Ureter (tissue), 1 donor: ENCODE measurements around the gene STIP1. TPM values are rescaled to one million over a fixed set of nuclear protein-coding genes. Genes with fewer than 3 reads are reported as not detected.

Experiments
- DNase-seq: peaks from one replicate; pipeline ENCODE4 v3.0.0-alpha.2; 2020; ENCODE audit warnings: low spot score
- total RNA-seq: library from RNA; stranded (reverse); gene quantifications from one replicate; pipeline ENCODE4 v1.2.4, GENCODE V29; 2023
- donor health status: DM: yes; HTN: yes; CAD: no.

STIP1 gene
- total RNA-seq = 119 TPM

DNA sequence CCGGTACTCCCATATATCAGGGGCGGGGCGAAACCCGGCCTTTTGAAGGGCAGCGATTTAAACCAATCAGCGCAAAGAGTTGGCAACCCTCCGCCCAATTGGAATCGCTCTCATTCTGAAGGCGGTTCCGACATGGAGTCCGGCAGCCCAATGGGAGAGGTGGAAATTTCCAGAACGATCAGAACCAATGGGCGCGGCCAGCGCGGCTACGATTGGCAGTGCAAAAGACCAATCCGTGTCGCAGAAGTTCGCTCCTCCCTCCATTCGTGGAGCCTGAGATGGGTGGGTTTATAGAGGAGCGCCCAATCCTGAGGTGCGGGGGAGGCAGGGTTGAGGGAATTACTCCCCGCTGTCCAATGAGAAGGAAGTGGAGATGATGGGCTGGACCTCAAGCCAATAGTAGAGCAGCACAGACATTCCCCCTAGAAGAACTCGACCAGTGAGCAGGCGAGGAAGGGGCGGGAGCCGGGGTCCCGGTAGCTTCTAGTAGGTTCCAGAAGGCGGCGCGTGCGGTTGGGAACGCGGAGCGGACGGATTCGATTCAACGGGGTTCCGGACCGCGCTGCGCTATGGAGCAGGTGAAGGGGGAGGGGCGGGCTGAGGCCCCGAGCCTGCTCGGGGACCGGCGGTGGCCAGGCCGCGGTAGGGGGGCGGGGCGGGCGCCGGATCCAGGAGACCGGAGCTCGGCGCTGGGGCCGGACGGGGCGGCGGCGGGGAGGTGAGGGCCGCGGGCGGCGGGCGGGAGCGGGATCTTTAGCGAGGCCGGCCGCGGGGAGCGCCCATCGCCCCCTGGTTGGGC, at the start of gene STIP1:
Gene STIP1, plus strand, starts transcription at position 479 of the 799 bp plus-strand sequence. Its CDS starts 91 bp downstream, at position 570.
- peak; percentile 100 for DNase-seq

DNA sequence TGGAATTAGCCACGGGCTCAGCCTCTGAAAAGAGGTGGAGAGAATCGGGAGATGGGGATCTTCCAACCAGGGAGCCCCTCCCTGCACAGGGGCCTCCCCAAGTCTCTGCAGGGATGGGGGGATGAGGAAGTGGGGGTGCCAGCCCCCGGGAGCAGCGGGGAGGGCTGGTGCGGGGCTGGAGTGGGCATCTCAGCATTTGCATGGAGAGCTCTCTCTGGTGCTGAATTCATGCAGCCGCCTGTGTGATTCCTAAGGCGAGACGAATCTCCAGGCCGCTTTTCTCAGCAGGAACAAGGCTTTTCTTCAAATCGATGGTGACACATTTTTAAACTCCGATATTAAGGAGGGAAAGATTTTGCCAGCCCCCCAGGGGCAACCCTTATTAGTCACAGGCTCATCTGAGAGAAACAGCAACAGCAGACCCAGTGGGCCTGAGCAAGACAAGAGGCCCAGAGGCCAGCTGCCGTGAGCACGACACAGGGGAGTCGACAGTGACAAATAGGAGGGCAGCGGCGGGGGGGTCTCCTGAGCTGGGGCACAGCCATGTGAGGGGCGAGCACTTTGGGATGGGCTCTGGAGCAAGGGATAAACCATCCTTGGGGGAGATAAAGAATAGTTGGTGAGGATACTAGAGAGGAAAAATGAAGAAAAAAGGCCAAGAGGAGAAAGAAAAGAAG, 49.1 kb upstream of the STIP1 start:
- no peak for DNase-seq

DNA sequence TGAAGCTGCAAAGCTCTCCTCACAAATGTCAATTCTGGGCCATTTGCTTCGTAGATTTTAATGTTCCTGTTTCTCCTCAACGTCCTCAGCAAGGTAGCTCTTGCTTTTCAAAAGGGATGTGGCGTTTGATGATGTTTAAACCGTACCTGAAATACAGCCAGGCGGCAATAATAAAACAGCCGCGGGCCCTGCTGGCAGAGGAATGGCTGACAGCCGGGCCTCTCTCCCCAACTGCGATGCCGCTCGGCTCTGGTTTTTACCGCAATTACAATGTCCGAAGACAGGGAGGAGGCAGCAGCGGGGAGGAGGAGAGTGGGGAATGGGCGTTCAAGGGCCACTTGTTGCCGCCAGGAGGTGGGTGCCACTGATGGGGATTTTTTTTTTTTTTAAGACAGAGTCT, 47.6 kb upstream of the STIP1 start:
- DNase-seq = no peak

- DNase-seq = no peak
These were observed 46.9 kb upstream of the STIP1 start for GRCh38 chr11:64139049-64139448.

GRCh38 chr11:64140082-64140481, 45.9 kb upstream of the STIP1 start:
- DNase-seq = no peak

- no peak for DNase-seq
These were observed 44.7 kb upstream of the STIP1 start for GRCh38 chr11:64141081-64141783.

- no peak for DNase-seq
These were observed 41.1 kb upstream of the STIP1 start for GRCh38 chr11:64144587-64145472.

DNA sequence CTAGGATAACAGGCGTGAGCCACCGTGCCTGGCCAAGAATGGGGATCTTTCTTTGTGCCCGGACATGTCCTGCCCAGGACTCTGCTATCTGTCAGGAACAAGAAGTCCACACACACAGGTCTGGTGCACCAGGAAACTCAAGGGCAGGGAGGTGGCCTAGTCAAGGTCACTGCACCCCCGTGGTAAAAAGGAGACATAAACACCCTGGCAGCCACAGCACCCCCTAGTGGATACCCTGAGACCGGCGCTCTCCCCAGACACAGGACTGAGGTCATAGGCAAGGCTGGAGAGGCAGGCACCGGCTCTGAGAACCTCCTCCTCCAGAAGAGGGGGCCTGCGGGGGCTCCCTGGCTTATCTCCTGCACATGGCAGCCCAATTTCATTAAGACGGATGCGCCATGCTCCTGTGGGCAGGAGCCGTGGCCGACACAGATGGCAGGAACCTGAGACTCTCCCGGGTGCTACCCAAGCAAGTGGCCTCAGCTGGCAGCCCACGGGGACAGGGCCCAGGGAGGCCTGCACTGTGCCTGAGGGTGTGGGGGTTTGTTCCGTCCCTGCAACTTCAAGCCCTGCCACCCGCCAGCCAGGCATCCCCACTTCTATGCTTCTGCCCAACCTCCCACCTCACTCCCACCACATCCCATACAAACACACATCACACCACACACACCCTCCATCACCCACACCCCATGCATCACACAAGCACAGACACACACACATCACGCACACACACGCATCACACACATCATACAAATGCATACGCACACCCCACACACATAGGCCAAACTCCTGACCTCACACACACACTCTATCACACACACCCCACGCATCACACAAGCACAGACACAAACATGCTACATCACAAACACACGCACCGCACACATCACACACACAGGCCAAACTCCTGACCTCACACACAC, 39.7 kb upstream of the STIP1 start:
- DNase-seq = no peak

DNA sequence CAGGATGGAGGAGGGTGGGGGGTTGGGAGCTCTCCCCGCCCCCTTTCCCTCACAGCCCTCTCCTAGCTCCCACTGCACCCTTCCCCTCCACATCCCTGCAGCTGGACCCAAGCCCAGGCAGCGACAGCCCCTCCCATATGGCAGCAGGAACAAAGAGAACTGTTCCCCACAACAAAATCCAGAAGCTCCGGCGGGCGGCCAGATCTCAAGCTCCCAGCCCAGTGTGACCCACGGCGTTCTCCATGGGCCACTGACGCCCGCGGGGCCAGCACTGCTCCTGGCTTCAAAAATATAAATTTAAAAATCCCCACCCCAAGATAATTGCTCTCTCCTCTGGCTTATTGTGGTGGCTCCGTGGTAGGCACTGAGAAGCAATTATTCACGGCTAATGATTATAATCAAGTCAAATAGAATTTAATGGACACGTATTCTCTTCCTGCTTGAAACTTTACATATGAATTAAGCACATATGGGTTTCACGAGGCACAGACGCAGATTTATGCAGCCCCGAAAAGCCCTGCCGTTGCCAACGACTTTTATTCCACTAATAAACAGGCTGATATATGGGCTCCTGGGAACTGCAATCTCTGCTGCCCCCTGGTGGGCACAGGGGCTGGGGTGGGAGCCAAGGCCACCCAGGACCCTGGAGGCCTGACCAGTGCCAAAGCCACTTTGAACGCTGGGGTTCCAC, 37.6 kb upstream of the STIP1 start:
- DNase-seq = peak; percentile 81

GRCh38 chr11:64148917-64149617, 36.9 kb upstream of the STIP1 start:
- DNase-seq = no peak

DNA sequence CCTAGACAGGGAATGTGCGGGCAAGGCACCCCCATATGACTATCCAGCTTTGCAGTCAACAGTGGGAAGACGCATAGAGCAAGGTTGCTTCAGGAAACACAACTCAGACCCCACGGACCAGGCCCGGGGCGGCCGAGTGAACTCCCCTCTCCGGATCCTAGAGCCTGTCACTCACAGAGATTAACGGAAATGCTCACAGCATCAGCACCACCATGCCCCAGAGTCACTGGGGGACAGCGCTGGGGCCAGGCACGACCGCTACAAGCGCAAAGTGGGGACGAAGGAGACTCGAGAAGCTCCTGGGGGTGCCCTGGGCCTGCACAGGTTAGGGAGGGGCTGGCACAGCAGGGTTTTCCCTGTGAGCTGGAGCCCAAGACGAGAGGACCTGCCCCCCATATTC, 35.9 kb upstream of the STIP1 start:
- DNase-seq = no peak

- no peak for DNase-seq
These were observed 35.3 kb upstream of the STIP1 start for GRCh38 chr11:64150481-64151239.

DNA sequence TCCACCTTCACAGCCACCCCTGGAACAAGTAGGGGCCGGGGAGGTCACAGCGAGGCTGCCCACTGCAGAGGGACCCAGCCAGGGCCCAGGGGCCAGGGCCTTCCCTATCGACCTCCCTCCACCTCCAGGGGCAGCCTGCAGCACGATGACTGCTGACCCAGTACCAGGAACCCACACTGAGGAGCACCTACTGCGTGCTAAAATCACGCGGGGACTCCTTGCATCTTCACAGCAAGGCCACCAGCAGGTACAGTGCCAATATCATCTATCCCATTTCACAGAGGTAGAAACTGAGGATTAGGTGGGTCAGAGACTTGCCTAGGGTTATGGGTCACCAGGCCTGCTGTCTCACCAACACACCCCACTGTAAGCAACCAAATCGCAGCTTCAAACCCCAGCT, 34.6 kb upstream of the STIP1 start:
- no peak for DNase-seq

GRCh38 chr11:64152841-64153691, 32.9 kb upstream of the STIP1 start:
- DNase-seq = peak; percentile 59

GRCh38 chr11:64153812-64154211, 32.2 kb upstream of the STIP1 start:
- DNase-seq = no peak

- DNase-seq = no peak
These were observed 29.5 kb upstream of the STIP1 start for GRCh38 chr11:64156235-64157011.
